Gastroesophageal sphincter (tissue), 3 donors: ENCODE data around the gene TET1.

Experiments used
- EP300 ChIP-seq: sonication (generic); formaldehyde crosslinking; IDR thresholded peaks from one replicate; pipeline ENCODE4 v1.6.1; 2017; ENCODE audit warnings: antibody characterized with exemption, mild to moderate bottlenecking
- POLR2A ChIP-seq, 2 donors: fragments of 450-650 bp; IDR thresholded peaks; one replicate each; pipeline ENCODE4 v1.6.1; 2017; ENCODE audit warnings: antibody characterized with exemption in 2 of 2, mild to moderate bottlenecking in 2 of 2, moderate library complexity in 1 of 2
- POLR2AphosphoS5 ChIP-seq: sonication (generic); formaldehyde crosslinking; IDR thresholded peaks from one replicate; pipeline ENCODE4 v1.6.1; 2017; ENCODE audit warnings: antibody characterized with exemption
- TF ChIP-seq, protein P1 (sequence below), 4 experiments: fragments of 200-600 bp in 2 of 4; fragments of 450-650 bp in 2 of 4; sonication (generic) in 1 of 4; IDR thresholded peaks; one replicate each; pipeline ENCODE4 v1.5.1; 2017 to 2019; ENCODE audit warnings: antibody characterized with exemption in 4 of 4, mild to moderate bottlenecking in 2 of 4, moderate library complexity in 2 of 4

- TF ChIP-seq, protein P1, sequence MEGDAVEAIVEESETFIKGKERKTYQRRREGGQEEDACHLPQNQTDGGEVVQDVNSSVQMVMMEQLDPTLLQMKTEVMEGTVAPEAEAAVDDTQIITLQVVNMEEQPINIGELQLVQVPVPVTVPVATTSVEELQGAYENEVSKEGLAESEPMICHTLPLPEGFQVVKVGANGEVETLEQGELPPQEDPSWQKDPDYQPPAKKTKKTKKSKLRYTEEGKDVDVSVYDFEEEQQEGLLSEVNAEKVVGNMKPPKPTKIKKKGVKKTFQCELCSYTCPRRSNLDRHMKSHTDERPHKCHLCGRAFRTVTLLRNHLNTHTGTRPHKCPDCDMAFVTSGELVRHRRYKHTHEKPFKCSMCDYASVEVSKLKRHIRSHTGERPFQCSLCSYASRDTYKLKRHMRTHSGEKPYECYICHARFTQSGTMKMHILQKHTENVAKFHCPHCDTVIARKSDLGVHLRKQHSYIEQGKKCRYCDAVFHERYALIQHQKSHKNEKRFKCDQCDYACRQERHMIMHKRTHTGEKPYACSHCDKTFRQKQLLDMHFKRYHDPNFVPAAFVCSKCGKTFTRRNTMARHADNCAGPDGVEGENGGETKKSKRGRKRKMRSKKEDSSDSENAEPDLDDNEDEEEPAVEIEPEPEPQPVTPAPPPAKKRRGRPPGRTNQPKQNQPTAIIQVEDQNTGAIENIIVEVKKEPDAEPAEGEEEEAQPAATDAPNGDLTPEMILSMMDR (IDR thresholded peaks at IDR 0.05), result no peak
- no peak for TF ChIP-seq POLR2A (IDR thresholded peaks at IDR 0.05)
- TF ChIP-seq POLR2AphosphoS5, result no peak
- TF ChIP-seq EP300, result no peak
Measured at GRCh38 chr10:68564712-68565111, 4.6 kb downstream of the TET1 start.
